Measurements from ENCODE around the gene NEO1. TPM values are rescaled to one million over a fixed set of nuclear protein-coding genes. Genes with fewer than 3 reads are reported as not detected.

Gene NEO1
- total and polyA plus RNA-seq, 4 donors: 1.6 to 9.9 (median 5.8) TPM

- Histone ChIP-seq H3K9ac (ENCODE audit: low read depth in 1 of 2, low read length in 2 of 2) (no peak overlapping the region), H3K27me3 (ENCODE audit: control insufficient read depth in 4 of 4, insufficient read depth in 4 of 4, low read length in 3 of 4) (no peaks in the 10 kb centered on the region), H3K9me3 (ENCODE audit: control insufficient read depth in 4 of 4, low read length in 3 of 4) (no peaks in the 10 kb centered on the region), H3K36me3 (ENCODE audit: control insufficient read depth in 4 of 4, insufficient read depth in 3 of 4, low read depth in 1 of 4, low read length in 3 of 4) (no peaks in the 10 kb centered on the region), H3K27ac (ENCODE audit: low read depth in 1 of 2, low read length in 2 of 2) (no peak overlapping the region), H3K4me1 (ENCODE audit: control insufficient read depth in 4 of 4, insufficient read depth in 4 of 4, low read length in 3 of 4) (no peaks in the 10 kb centered on the region), H3K4me3 (ENCODE audit: low read depth in 1 of 3, low read length in 3 of 3) (no peak overlapping the region)
- 92% methylated on average over 2 of the region's 2 CpGs for WGBS
- no peak for TF ChIP-seq HNF4A (conservative IDR thresholded peaks at IDR 0.05)
- no peak for TF ChIP-seq TAF1 (conservative IDR thresholded peaks at IDR 0.05)
- TF ChIP-seq ZBTB33 (IDR thresholded peaks at IDR 0.05): no peak
- no peak for TF ChIP-seq CTCF (IDR thresholded peaks at IDR 0.05; ENCODE audit: low read depth, low read length, missing input control)
- no peak for TF ChIP-seq JUND (IDR thresholded peaks at IDR 0.05)
- no peak for DNase-seq (ENCODE audit: low spot score)
Observed at GRCh38 chr15:73116164-73116563, 63.9 kb downstream of the NEO1 start.

- DNase-seq (ENCODE audit: low spot score): no peak
- WGBS: 83% methylated on average over 3 of the region's 3 CpGs
- H3K4me1 ChIP-seq (ENCODE audit: control insufficient read depth in 4 of 4, insufficient read depth in 4 of 4, low read length in 3 of 4): no peaks in the 10 kb centered on the region
- no peaks in the 10 kb centered on the region for H3K36me3 ChIP-seq (ENCODE audit: control insufficient read depth in 4 of 4, insufficient read depth in 3 of 4, low read depth in 1 of 4, low read length in 3 of 4)
- TF ChIP-seq MAX (IDR thresholded peaks at IDR 0.05) (no peak), ATF3 (IDR thresholded peaks at IDR 0.05) (no peak), ZBTB33 (IDR thresholded peaks at IDR 0.05) (no peak), YY1 (IDR thresholded peaks at IDR 0.05) (no peak), EGR1 (IDR thresholded peaks at IDR 0.05; ENCODE audit: low read depth in 2 of 2) (no peak), HNF4A (conservative IDR thresholded peaks at IDR 0.05) (no peak), GABPA (IDR thresholded peaks at IDR 0.05 in 1 of 2, conservative IDR thresholded peaks at IDR 0.05 in 1 of 2) (no peak), FOXA1 (IDR thresholded peaks at IDR 0.05) (no peak), CTCF (IDR thresholded peaks at IDR 0.05; ENCODE audit: low read depth, low read length, missing input control) (no peak), JUND (IDR thresholded peaks at IDR 0.05) (no peak), RAD21 (IDR thresholded peaks at IDR 0.05) (no peak), HNF4G (IDR thresholded peaks at IDR 0.05) (no peak), NR2F2 (IDR thresholded peaks at IDR 0.05) (no peak), RXRA (IDR thresholded peaks at IDR 0.05) (no peak)
- H3K9ac ChIP-seq (ENCODE audit: low read depth in 1 of 2, low read length in 2 of 2): no peak overlapping the region
- no peak overlapping the region for H3K4me3 ChIP-seq (ENCODE audit: low read depth in 1 of 3, low read length in 3 of 3)
- no peaks in the 10 kb centered on the region for H3K27me3 ChIP-seq (ENCODE audit: control insufficient read depth in 4 of 4, insufficient read depth in 4 of 4, low read length in 3 of 4)
- H3K27ac ChIP-seq (ENCODE audit: low read depth in 1 of 2, low read length in 2 of 2): no peak overlapping the region
- no peaks in the 10 kb centered on the region for H3K9me3 ChIP-seq (ENCODE audit: control insufficient read depth in 4 of 4, low read length in 3 of 4)
Observed at GRCh38 chr15:73118055-73118454, 65.8 kb downstream of the NEO1 start.
